Uterus (tissue), 2 donors: Measurements from ENCODE around the gene ZBTB46.

Experiments used
- CTCF ChIP-seq, 4 experiments: fragments of 200-600 bp in 2 of 4; fragments of 450-650 bp in 2 of 4; sonication (generic) in 2 of 4; IDR thresholded peaks; one replicate each; pipeline ENCODE4 v1.5.1; 2016 to 2019; ENCODE audit warnings: antibody characterized with exemption in 4 of 4, mild to moderate bottlenecking in 2 of 4, moderate library complexity in 1 of 4
- POLR2A ChIP-seq, 2 donors: fragments of 450-650 bp; IDR thresholded peaks; one replicate each; pipeline ENCODE4 v1.6.1; 2016; ENCODE audit warnings: antibody characterized with exemption in 2 of 2, mild to moderate bottlenecking in 1 of 2, moderate library complexity in 1 of 2

- TF ChIP-seq CTCF (IDR thresholded peaks at IDR 0.05) (no peak), POLR2A (IDR thresholded peaks at IDR 0.05) (no peak)
These were observed 21.2 kb downstream of the ZBTB46 start for GRCh38 chr20:63809856-63810255.
